Astrocyte of the hippocampus (primary cell): ENCODE data around the gene SCD.

Experiments
- DNase-seq: peaks from one replicate; pipeline ENCODE4 v3.0.0; 2011; ENCODE audit warnings: low read depth, low spot score

SCD gene

DNA sequence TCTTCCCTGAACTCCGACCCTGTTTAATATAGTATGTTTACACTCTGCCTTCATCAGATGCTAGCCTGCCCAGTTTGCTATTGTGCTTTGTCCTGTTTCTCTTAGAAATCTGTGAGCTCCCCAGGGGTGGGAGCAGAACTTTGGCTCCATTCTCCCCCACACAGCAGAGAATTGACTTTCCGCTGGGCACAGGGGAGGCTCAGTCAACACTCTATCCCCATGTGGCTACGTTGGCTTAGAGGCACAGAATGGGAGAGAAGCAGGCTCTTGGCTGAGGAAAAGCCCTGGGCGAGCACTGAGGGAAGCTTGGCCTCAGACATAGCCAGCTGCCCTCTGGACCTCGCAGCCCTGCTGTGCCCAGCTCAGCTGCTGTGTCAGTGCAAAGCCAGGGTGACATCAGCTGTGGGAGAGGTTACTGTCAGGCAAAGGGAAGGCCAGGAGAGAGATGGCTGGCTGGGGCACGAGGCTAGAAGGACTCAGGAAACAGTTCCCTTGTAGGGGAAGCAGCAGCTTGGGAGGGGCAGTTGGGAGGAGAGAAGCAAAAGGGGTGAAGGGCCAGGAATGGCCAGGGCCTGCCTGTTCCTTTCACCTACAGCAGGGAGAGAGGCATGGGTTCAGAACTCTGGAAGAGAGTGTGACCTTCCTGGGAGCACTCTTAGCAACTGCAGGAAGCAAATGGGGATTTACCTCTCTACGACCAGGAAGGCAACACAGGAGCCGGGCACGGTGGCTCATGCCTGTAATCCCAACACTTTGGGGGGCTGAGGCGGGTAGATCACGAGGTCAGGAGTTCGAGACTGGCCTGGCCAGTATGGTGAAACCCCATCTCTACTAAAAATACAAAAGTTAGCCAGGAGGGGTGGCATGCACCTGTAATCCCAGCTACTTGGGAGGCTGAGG lies 5.8 kb upstream of the SCD start:
- DNase-seq: no peak

DNA sequence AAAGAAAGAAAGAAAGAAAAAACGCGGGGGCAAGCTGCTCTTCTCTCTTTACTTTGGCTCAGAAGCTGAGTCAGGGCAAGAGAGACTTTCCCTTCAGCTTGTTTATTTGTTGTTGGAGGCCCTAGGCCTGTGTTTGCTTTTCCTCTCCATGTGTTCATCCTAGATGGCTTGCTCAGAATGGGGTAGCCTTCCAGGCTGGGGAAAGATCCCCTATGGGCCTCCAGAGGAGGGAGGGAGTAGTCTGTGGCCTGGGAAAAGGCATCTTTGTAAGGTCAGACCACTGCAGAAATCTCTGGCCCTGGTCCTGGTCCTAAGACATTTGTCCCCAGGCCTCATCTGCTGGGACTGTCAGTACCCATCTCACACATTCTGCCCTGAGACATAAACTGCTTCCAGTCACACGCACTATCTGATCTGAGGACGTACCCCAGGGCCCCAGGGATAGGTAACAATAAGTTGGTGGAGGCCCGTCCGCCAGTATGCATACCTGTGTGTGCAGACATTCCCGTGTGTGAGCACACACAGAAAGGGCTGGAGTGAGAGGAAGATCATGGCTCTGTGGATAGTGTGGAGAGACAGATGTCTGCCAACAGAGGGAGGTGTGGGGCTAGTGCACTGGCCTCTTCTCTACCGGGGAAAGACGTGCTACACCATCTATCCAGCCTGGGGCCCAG lies 4.9 kb upstream of the SCD start:
- peak; percentile 66 for DNase-seq

DNA sequence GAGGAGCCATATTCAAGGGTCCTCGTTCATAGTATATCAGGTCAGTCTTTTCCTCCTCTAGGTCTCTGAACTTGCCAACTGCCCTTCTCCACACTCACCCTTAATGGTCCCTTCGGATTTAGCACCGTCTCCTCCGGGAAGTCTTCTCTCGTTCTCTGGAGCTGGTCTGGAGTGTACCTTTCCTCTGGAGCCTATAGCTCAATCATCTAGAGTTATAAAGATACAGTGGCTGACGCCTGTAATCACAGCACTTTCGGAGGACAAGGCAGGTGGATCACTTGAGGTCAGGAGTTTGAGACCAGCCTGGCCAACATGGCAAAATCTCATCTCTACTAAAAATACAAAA lies 4.4 kb upstream of the SCD start:
- no peak for DNase-seq

DNA sequence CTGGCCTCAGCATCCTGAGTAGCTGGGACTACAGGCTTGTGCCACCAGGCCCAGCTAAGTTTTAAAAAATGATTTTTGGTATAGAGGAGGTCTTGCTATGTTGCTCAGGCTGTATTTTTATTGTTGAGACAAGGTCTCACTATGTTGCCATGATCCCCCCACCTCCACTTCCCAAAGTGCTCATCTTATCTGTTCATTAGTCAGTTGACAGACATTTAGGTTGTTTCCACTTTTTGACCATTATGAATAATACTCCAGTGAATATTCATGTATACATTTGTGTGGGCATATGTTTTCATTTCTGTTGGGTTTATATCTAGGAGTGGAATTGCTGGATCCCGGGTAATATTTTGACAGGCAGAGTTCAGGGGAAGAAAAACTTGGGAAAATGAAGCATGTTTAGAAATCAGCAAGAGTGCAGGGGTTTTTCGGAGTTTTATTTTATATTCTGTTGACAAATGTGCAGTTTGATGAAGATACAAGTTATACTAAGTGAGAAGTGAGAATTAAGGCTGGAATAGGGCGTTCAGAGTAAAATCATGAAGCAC lies 2.7 kb upstream of the SCD start:
- no peak for DNase-seq

DNA sequence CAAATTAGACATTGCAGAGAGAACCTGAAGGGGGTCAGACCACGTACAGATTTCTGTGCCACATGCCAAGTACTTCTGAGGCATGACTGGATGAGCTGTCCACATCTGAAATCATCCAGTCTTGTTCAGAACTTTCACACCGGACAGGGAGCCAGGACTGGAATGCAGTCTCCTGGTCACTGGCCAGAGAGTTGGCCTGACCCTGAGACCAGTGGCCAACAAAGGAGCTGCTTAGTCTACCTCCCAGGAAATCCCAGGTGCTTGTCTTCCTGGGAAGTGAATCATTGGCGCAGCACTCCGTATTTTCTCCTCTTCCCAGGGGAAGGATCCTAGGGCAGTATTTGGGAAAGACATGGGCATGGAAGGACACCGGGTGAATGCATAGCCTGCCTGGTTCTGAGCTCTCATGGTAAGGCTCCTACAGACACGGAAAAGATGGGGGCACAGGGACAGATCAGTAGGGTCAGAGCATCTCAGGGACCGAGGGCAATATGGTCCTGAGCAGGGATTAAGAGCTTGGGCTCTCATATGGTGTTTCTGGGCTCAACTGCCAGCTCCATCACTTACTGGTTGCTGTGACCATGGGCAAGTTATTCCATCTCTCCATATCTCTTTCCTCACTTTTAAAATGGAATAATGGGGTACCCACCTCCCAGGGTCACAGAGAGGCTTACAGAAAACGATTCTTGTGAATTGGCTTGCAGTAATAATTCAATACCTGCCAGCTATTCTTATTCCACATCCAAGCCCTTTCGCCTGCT lies 1.3 kb upstream of the SCD start:
- peak; percentile 68 for DNase-seq

DNA sequence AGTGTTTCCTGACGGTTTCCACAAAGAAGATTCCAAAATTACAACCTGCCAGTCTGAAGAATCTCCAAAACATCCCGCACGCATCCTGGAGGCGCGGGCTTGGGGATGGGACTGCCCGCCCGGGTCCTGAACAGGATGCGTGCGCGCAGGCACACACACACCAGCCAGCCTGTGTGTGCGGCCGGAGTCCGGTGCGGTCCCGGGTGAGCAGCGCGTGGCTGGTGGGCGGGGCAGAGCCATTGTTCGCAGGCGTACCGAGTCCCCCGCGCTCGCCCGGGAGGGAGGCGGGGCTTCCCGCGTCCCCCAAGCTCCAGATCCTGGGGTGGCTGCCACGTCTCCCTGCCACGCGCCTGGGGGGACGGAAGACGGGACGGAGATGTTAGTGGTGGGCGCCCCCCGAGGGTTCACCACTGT lies 675 bp upstream of the SCD start:
- DNase-seq: peak; percentile 83

DNA sequence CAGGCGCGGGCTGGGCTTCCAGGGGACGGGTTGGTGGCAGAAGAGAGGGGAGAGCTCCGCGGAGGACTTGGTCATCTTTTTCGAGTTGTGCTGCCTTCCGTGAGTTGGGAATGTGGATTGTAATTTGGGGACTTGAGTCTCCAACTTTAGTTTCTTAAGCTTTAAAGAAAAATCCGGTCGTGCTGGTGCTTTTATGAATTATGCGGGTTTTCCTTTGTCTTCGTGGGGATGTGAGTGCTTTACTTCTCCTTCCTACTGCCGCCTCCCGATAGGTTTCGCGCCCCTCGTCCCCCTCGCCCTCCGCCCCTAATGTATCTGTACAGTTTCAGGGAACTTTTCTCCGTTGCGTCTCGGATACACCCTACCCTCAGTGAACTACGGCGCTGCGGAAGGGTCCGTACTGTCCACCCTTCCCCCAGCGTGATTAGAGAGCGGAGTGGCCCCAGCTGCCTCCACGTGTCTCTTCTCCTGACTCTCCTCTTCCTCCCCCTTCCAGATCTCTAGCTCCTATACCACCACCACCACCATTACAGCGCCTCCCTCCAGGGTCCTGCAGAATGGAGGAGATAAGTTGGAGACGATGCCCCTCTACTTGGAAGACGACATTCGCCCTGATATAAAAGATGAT lies 649 bp downstream of the SCD start:
- peak; percentile 44 for DNase-seq

DNA sequence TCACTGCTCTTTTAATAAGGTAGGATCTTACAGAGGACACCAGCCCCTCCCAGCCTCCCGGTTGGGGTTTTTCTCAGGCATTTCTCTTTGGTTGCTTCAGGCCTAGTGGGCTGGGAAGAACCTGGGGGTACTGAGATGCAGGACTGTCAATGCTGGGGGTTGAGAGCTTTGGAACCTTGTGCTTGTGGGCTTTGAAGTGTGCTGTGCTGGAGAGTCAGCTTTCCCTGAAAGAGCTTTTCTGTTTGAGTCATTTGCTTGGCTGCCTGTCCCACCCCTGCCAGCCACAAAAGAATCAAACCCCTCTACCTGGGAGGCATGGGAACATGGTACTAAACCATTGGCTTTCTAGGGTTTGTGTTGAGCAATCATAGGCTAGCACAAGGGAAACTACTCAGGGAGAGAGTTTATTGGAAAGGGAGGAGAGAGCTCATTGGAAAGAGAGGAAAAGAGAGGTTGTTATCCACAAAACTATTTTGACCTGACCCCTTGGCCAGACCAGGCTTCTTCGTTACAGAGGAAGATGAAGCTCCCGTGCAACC lies 1.4 kb downstream of the SCD start:
- DNase-seq: peak; percentile 32

DNA sequence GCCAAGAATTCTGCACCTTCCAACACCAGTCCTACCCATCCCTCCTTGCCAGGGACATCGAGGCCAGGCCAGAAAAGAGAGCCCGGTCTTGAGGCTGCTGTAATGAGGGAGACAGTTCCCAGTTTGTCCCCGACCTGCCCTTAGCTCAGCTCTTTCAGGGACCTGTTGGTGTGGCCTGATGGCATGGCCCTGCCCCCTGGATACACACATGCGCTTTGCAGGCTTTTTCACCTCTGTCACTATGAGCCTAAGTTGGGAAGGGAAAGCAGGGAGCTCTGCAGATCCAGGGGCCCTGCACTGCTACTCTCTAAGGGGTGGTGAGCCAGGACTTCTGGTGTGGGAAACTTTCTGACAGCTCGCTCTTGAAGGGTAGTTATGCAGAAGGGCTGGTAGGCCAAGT lies 2.1 kb downstream of the SCD start:
- no peak for DNase-seq

DNA sequence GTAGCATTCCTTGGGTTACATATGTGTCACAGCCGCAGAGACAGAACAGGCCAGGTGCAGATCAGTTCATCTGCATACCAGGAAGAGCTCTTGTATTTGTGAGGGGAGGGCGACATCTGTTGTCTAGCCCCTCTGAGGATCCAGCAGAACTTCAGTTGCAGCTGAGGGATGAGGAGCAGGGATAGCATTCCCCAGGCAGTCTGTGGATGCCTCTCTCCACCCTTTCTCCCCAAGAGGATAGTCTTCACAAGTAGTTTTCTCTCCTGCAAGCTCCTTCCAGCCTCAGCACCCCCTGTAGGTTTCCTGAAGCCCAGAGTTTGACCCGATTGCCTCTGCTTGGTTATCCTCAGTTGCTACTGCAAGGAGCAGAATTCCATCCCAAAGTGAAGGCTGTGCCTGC lies 2.6 kb downstream of the SCD start:
- DNase-seq: no peak

DNA sequence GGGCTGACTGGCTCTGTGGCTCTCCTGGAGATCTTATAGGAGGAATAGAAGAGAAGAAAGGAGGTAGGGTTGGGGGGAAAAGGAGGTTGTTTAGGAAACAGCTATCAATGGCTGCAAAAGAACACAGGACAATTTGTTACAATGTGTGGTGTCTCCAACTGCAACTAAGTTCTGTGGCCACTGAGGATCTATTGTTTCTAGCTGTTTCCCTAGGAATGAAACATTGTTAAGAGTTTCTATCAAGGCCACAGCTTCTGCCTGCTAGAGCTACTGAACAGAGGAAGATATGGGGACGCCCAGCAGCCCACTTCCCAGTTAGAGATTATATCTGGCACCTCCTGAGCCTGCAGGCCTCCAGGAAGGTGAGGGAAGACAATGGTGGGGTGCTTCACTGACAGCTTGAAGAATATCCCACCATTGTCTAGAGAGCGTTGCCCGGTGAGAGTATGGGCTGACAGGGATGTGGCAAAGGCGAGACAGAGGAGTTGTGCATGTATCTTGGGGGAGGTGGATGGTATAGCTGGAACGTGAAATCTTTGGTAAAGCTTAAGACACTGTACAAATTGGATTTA lies 4.0 kb downstream of the SCD start:
- no peak for DNase-seq

DNA sequence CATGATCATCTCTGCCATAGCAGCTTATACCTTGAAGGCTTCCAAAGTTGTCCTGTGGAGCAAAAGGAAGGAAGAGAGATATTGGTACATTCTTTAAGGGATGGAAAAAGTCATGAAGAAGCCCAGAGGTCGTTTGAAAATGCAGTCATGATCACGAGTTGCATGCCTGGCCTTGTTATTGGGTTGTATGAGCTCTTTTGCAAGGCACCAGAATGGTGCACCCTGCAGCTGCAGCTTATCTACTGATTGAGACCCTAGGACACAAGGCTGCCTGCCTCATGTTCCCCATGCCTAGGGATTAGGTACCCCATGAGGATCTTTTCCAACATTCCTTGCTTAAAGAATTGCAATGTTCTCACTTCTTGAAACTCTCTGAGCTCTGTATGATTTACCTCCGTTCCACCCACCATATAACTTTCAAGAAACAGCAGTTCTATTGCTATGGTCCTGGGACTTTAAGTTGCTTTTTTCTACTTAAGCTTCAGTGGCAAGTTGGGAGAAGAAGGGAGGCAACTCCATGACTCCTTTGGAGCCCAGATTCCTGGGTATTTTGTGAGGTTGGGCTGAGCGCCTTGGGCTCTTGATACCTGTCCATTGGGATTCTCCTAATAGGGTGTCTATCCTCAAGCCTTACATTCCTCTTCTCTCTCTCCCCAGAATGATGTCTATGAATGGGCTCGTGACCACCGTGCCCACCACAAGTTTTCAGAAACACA lies 6.9 kb downstream of the SCD start:
- DNase-seq: no peak

DNA sequence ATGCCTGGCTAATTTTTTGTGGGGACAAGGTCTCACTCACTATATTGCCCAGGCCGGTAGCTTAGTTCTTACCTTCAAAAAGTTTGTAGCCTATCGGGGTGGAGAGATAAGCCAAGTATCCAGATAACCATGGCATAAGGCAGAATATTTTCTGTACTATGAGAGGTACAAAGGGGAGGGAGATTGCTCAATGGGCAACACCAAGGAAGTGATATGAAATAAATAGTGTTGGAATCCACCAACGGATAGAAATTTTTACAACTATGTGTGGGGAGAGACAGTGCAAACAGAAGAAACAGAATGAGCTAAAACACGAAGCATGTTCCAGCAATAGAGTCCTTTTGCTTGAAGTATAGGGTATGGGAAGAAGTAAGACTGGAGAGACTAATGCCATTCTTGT lies 8.1 kb downstream of the SCD start:
- no peak for DNase-seq

DNA sequence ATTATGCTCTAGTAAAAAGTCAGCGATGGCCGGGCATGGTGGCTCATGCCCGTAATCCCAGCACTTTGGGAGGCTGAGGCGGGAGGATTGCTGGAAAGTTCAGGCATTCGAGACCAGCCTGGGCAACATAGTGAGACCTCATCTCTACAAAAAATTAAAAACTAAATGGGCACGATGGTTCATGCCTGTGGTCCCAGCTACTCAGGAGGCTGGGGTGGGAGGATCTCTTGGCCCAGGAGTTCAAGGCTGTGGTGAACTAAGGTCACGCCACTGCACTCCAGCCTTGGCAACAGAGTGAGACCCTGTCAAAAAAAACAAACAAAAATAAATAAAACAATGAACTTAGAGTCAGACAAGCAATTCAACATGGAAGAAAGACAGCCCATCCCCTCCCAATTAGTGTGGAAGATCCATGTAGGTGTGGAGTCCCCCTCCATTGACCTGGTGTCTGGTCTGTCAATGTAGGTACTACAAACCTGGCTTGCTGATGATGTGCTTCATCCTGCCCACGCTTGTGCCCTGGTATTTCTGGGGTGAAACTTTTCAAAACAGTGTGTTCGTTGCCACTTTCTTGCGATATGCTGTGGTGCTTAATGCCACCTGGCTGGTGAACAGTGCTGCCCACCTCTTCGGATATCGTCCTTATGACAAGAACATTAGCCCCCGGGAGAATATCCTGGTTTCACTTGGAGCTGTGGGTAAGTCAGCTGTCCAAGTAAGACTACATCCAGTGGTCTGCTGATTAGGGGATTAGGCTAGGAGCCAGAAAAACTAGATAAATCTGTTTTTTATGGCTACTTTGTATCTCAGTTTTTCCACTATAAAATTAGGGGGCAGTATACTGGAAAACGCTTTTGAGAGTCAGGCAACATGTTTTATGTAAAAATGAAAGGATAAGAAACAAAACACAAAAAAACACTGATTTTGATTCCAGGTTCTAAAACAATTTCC lies 9.3 kb downstream of the SCD start:
- no peak for DNase-seq

DNA sequence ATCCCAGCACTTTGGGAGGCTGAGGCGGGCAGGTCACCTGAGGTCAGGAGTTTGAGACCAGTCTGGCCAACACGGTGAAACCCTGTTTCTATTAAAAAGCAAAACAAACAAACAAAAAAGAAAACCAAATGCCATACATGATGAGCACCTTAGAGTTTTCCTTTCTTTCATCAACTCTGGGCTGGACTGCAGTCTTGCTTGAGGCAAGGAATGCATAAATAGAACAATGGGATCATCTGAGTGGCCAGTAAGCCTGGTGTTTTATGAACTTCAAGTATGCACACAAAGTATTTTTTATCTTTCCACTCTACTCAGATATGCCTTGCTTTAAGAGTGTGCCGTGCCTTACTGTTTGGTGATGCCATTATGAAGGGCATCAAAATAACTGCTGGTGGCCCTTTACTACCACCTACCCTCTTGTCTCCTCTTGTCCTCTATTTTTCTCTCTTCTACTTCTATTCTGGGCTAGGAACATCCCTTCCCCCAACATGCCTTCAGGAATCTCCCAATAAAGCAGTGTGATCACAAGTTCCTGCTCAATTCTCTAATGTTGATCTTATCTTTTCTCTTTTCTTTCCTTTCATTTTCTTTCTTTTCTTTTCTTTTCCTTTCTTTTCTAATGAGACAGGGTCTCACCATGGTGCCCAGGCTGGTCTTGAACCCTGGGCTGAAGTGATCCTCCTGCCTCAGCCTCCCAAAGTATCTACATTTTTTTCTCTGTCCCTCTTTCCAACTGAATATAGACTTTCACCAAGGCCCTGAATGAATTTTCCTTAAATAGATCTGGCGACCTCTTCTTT lies 10.2 kb downstream of the SCD start:
- no peak for DNase-seq

DNA sequence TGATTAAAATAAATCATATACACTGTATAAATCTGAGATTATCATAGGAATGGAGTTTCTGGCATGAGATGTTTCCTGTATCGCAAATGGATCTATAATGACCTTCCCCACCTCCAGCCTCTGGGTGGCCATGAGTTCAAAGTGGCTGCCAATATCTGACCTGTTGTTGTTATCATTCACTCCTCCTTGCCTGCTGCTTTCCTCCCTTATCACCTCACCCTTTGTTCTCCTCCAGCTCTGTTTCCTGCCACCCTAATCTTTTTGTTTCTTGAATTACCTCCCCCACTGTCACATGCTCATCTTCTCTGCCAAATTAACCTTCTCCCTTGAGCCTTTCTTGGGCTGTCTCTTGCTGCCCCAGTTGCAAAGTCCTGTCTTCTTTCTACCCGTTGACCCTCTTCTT lies 12.0 kb downstream of the SCD start:
- no peak for DNase-seq

DNA sequence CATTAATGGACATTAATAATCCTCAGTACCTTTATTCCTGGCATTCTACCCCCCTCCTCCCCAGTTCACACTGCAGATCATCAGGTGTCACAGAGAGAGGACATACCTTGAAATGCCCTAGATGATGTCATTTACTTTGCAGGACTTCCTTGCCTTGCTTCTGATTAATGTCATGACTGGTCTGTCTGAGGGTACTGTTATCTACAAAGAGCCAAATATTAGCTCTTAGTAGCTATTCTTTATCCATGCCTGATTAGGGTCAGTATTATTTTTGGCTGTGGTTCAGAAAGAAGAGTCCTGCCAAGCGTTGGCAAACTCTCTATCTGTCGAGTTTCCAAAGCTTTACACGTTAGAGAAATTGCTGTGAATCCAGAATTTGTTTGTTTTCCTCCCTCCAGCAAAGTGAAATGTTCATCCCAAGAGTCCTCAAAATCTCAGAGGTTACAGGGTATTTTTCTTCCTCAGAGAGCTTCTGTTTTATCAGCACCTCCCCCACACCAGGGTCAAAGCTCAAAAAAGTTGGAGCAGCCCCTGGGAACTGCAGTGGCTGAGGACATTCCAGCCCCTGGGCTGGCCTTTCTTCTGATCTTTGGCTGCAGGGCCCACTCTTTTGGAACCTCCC lies 12.6 kb downstream of the SCD start:
- no peak for DNase-seq

DNA sequence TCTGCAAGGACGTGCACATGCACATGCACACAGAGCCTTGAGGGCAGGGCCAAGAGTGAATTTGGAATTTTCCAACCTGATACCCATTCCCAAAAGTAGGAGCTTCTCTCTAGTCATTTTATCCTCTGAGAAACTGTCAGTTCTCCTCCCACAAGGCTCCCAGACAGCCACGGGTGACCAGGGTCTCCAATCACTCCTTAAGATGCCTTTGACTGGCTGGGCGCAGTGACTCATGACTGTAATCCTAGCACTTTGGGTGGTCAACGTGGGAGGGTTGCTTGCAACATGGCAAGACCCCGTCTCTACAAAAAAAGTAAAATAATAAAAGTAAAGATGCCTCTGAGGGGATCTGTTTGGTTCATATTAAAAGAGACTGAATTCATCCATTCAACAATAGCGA lies 13.2 kb downstream of the SCD start:
- DNase-seq: no peak
